Endothelial cell of umbilical vein (primary cell): Measurements from ENCODE around the gene ADGRD1. TPM values are rescaled to one million over a fixed set of nuclear protein-coding genes. Genes with fewer than 3 reads are reported as not detected.

Experiments used
- BruUV-seq: library from RNA; stranded (reverse); fragments of 400-500 nt; replicated peaks from 2 replicates; lab custom pipeline; 2021; lab: Mats Ljungman, UMichigan
- CTCF ChIA-PET: fragments of 300-600, 350-600 bp; sonication (Branson Sonifier 250); formaldehyde crosslinking; loops from one replicate; lab custom pipeline; 2021; ENCODE audit warnings: antibody characterized with exemption, inconsistent platforms; lab: Charles Lee
- POLR2A ChIA-PET: fragments of 300-600, 350-600 bp; sonication (Branson Sonifier 250); formaldehyde crosslinking; loops from one replicate; lab custom pipeline; 2021; ENCODE audit warnings: antibody characterized with exemption, inconsistent platforms; lab: Charles Lee
- DNase-seq: peaks from one replicate; pipeline ENCODE4 v3.0.0-alpha.2; 2011; ENCODE audit warnings: low read depth, low spot score
- FAIRE-seq: peaks from 2 replicates; lab custom pipeline; 2011; peaks lifted over from hg19 to GRCh38; lab: Jason Lieb, UNC
- H2AFZ ChIP-seq: 2 replicates; pipeline ENCODE4 v1.6.0; 2012; ENCODE audit warnings: low read depth, low read length, control low read depth, inconsistent platforms
- H3K27ac ChIP-seq: 2 replicates; pipeline ENCODE4 v1.5.1; 2011; ENCODE audit warnings: low read depth, mild to moderate bottlenecking, control low read depth, low read length, moderate library complexity; ENCODE audit not compliant: insufficient read depth
- H3K27me3 ChIP-seq, 2 experiments: 2 replicates each; pipeline versions ENCODE4 v1.6.0 to v1.6.1; 2011; ENCODE audit warnings: low read length in 2 of 2, mixed read lengths in 1 of 2; ENCODE audit not compliant: control insufficient read depth in 2 of 2, insufficient read depth in 2 of 2
- H3K36me3 ChIP-seq, 2 experiments: 2 replicates in 1 of 2; 3 replicates in 1 of 2; pipeline ENCODE4 v1.5.1; 2011; ENCODE audit warnings: low read length in 2 of 2, mild to moderate bottlenecking in 1 of 2, moderate library complexity in 1 of 2; ENCODE audit not compliant: control insufficient read depth in 2 of 2, insufficient read depth in 2 of 2; ENCODE audit errors: extremely low read depth in 1 of 2
- H3K4me1 ChIP-seq: 3 replicates; pipeline ENCODE4 v1.5.1; 2011; ENCODE audit warnings: mild to moderate bottlenecking, low read length; ENCODE audit not compliant: control insufficient read depth, insufficient read depth; ENCODE audit errors: extremely low read depth
- H3K4me2 ChIP-seq: 2 replicates; pipeline ENCODE4 v1.6.1; 2011; ENCODE audit warnings: low read length, control low read depth, mixed read lengths; ENCODE audit not compliant: insufficient read depth
- H3K4me3 ChIP-seq, 3 experiments: fragments of 200-600 bp in 1 of 3; sonication (generic), shearing (Covaris generic) in 1 of 3; replicated peaks in 1 of 3; 2 replicates each; pipeline ENCODE4 v1.5.1; 2011 to 2016; ENCODE audit warnings: control low read depth in 3 of 3, low read length in 3 of 3, mild to moderate bottlenecking in 2 of 3, inconsistent platforms in 1 of 3, low read depth in 1 of 3, moderate library complexity in 1 of 3; ENCODE audit not compliant: insufficient read depth in 1 of 3
- H3K79me2 ChIP-seq: 2 replicates; pipeline ENCODE4 v1.6.0; 2012; ENCODE audit warnings: low read length, inconsistent platforms; ENCODE audit not compliant: control insufficient read depth, insufficient read depth
- H3K9ac ChIP-seq: replicated peaks from 2 replicates; pipeline ENCODE3; 2011; ENCODE audit warnings: low read length, control low read depth; ENCODE audit not compliant: insufficient read depth; ENCODE audit errors: extremely low read depth
- H3K9me1 ChIP-seq: replicated peaks from 3 replicates; pipeline ENCODE4 v1.6.0; 2011; ENCODE audit warnings: mild to moderate bottlenecking, low read length; ENCODE audit not compliant: control insufficient read depth, insufficient read depth; ENCODE audit errors: extremely low read depth
- H3K9me3 ChIP-seq: replicated peaks from 2 replicates; pipeline ENCODE4 v1.5.1; 2012; ENCODE audit warnings: low read length, inconsistent platforms; ENCODE audit not compliant: control insufficient read depth, insufficient read depth
- H4K20me1 ChIP-seq: replicated peaks from 2 replicates; pipeline ENCODE3; 2011; ENCODE audit warnings: mild to moderate bottlenecking, low read length; ENCODE audit not compliant: control insufficient read depth, insufficient read depth; ENCODE audit errors: extremely low read depth
- CTCF ChIP-seq, 2 donors: IDR thresholded peaks; 1 replicate in 1 of 2; 2 replicates in 1 of 2; pipeline ENCODE4 v1.5.1; 2011; ENCODE audit warnings: low read length in 2 of 2, mild to moderate bottlenecking in 2 of 2, moderate library complexity in 2 of 2, control low read depth in 1 of 2, inconsistent platforms in 1 of 2, low read depth in 1 of 2; ENCODE audit not compliant: insufficient read depth in 1 of 2; ENCODE audit errors: extremely low read depth in 1 of 2
- EZH2 ChIP-seq: IDR thresholded peaks from 2 replicates; pipeline ENCODE4 v1.6.1; 2012; ENCODE audit warnings: borderline replicate concordance, low read depth, mild to moderate bottlenecking, moderate library complexity, low read length, inconsistent platforms; ENCODE audit not compliant: severe bottlenecking
- FOS ChIP-seq: IDR thresholded peaks from 2 replicates; pipeline ENCODE4 v1.6.1; 2011; ENCODE audit warnings: mild to moderate bottlenecking, low read length, moderate library complexity, borderline replicate concordance; ENCODE audit not compliant: insufficient read depth
- GATA2 ChIP-seq: IDR thresholded peaks from 2 replicates; pipeline ENCODE4 v1.7.0; 2011; ENCODE audit warnings: low read depth, mild to moderate bottlenecking, moderate library complexity, mixed read lengths, low read length; ENCODE audit not compliant: insufficient read length, insufficient read depth
- JUN ChIP-seq: IDR thresholded peaks from 2 replicates; pipeline ENCODE4 v1.6.1; 2011; ENCODE audit warnings: borderline replicate concordance, low read depth; ENCODE audit not compliant: insufficient read length, insufficient read depth
- MAX ChIP-seq: IDR thresholded peaks from 2 replicates; pipeline ENCODE4 v1.6.1; 2011; ENCODE audit not compliant: insufficient read depth, insufficient read length
- MYC ChIP-seq: IDR thresholded peaks from one replicate; pipeline ENCODE4 v1.6.1; 2011; ENCODE audit warnings: mild to moderate bottlenecking, low read depth, low read length
- POLR2A ChIP-seq: IDR thresholded peaks from 2 replicates; pipeline ENCODE4 v1.6.1; 2012; ENCODE audit warnings: low read depth, mild to moderate bottlenecking, control low read depth, low read length
- POLR2AphosphoS5 ChIP-seq: IDR thresholded peaks from 2 replicates; pipeline ENCODE4 v1.6.1; 2012; ENCODE audit warnings: low read depth, mild to moderate bottlenecking, control low read depth, low read length, moderate library complexity; ENCODE audit not compliant: insufficient read depth
- dilution Hi-C: fragments of 300-500 bp; cut with MboI; formaldehyde crosslinking; loops from one replicate; pipeline ENCODE4 v1.15.0; 2019; ENCODE audit warnings: low sequenced_read_pairs; ENCODE audit not compliant: extremely low pct_ligation_motif_present
- intact Hi-C: fragments of 100-400 bp; cut with micrococcal nuclease; formaldehyde crosslinking; loops from one replicate; pipeline ENCODE4 v1.10.0; 2022
- polyA plus RNA-seq, 4 experiments: library from polyadenylated mRNA; depleted of rRNA in 3 of 4; stranded (reverse) in 3 of 4; unstranded in 1 of 4; fragments of >200 nt; gene quantifications; 2 replicates each; pipeline versions ENCODE4 v1.2.1 to v1.2.3, GENCODE V29; 2011 to 2012; ENCODE audit warnings: missing spikeins in 1 of 4
- total RNA-seq: library from RNA; stranded (reverse); gene quantifications from 2 replicates; pipeline ENCODE4 v1.2.3, GENCODE V29; 2021

The ADGRD1 gene
- total and polyA plus RNA-seq, 2 donors (not counting 3 experiments of a cell fraction or from before 2014, with no cell fraction given): 0.07 TPM; not detected in 1

GRCh38 chr12:130960058-130960457, 6.4 kb downstream of the ADGRD1 start:
- Histone ChIP-seq H3K9ac (no peak overlapping the region), H3K9me1 (no peaks in the 10 kb centered on the region), H3K4me2 (no peak overlapping the region), H2AFZ (no peak overlapping the region), H3K27me3 (no peaks in the 10 kb centered on the region), H4K20me1 (no peaks in the 10 kb centered on the region), H3K9me3 (no peaks in the 10 kb centered on the region), H3K4me1 (no peaks in the 10 kb centered on the region), H3K4me3 (no peak overlapping the region), H3K36me3 (no peaks in the 10 kb centered on the region), H3K27ac (no peak overlapping the region), H3K79me2 (no peaks in the 10 kb centered on the region)
- intact Hi-C loops: no loop called here
- POLR2A ChIA-PET: no interaction called here
- TF ChIP-seq POLR2A (no peak), EZH2 (no peak), MAX (no peak), MYC (no peak), FOS (no peak), GATA2 (no peak), POLR2AphosphoS5 (no peak), JUN (no peak), CTCF (IDR thresholded peaks at IDR 0.05; ENCODE audit: extremely low read depth in 1 of 2, insufficient read depth in 1 of 2, low read depth in 1 of 2, low read length in 2 of 2) (no peak)
- DNase-seq: no peak
- CTCF ChIA-PET: no interaction called here
- FAIRE-seq: no peak
- dilution Hi-C loops: no loop called here
- no TSS peak for BruUV-seq
